Nucleus accumbens (tissue), 56 donors: ENCODE measurements around the gene HOXD9.

Experiments used
- DNase-seq, 56 donors: peaks; one replicate each; lab custom pipeline; 2025; lab: John Stamatoyannopoulos, UW

HOXD9 gene

DNA sequence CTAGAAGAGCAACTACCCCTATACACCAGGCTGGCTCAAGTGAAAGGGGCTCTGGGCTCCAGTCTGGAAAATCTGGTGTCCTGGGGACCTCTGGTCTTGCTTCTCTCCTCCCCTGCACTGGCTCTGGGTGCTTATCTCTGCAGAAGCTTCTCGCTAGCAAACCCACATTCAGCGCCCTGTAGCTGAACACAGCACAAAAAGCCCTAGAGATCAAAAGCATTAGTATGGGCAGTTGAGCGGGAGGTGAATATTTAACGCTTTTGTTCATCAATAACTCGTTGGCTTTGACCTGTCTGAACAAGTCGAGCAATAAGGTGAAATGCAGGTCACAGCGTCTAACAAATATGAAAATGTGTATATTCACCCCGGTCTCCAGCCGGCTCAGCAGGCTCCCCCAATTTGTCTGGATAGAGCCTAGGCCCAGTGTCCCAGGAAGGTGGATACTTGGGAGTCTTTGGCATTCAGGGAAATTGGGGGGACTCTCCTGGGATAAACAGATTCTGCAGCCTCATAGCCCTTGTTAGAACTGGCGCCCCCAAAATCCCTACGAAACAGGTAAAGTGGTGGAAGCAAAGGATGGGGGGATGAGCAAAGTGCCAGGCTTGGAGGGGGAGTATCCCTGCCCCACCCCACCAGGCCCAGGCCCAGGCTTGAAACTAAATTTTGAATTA lies 26.4 kb downstream of the HOXD9 start:
- no peak for DNase-seq

DNA sequence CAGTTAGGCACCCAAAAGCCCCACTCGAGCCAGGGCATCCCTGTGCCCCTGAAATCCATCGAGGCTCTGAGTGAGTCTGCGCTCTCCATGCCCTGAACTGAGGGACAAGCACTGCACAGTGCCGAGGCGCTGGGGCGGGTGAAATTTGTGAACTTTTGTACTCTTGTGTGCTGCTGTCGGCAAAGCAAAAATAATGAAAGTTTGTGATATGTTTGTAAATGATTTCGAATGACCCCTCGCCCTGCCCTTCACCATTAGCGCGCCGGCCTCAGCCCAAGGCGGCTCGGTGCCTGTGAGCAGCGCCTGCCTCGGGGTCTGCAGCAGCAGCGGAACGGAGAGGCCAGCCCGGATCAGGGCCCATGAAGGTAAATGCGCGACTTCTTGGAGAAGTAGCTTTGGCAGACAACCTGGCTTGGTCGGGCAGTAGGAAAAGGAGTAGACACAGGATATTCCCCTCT lies 27.0 kb downstream of the HOXD9 start:
- no peak for DNase-seq

DNA sequence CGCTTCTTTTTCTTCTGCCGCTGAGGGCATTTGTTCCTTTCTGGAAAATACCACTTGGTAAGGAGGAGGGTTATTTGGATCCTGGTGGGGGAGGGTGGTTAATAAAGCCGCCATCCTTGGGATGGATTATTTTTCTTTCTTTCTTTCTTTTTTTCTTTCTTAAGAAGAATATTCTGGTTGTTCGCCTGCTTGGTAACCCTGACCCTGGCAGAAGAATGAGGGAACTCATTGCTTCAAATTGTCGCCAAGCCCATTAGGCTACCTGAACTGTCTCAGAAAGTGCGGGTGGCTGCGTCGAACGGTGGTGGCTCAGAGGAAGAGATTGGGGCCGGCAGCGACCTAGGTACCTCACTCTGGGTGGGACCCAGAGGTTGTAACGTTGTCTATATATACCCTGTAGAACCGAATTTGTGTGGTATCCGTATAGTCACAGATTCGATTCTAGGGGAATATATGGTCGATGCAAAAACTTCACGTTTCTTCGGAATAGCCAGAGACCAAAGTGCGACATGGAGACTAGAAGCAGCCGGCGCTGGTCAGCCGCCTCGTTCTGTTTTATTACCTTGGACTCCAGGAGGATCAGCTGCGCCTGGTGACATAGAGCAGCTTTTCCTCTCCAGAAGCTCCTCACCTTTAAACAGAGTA lies 27.5 kb downstream of the HOXD9 start:
- no peak for DNase-seq

- DNase-seq = no peak
These were observed 28.3 kb downstream of the HOXD9 start for GRCh38 chr2:176150584-176151441.

GRCh38 chr2:176151442-176152287 lies 29.1 kb downstream of the HOXD9 start, which contains the start of gene HOXD4:
HOXD4 (plus strand) TSS chr2:176151550; CDS start chr2:176151634, 84 bp downstream.
- DNase-seq = no peak

- DNase-seq = no peak
These were observed 30.0 kb downstream of the HOXD9 start for GRCh38 chr2:176152350-176153181.

DNA sequence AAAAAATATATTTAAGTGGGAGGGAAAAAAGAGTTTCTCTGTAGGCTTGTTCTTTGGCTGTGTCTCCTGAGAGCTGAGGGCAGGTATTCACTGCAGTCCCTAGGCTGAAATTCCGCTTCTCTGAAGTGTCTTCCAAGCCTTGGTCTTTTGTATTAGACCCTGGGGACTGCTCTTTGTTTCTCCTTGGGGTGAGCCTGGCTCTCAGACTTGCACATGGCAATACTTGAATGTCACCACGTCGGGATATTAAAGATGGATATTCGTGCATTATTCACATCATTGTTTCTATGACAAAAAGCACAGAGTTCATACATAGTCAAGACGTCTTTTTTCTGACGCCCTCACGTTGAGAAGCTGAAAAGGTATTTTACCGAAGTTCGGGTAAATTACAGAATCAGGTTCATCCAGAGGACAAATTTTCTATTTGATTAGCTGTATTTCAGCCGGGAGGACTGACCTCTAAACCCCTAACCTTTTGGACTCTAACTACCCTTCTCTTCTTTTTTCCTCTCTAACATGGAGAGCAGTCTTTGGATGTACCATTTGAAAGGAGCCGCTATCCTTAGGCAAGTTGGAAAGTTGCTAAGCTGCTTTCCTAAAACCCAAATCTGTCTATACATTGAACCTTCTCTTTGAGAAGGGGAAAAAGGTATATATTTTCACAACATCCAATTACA lies 32.2 kb downstream of the HOXD9 start:
- no peak for DNase-seq

- no peak for DNase-seq
These were observed 33.0 kb downstream of the HOXD9 start for GRCh38 chr2:176155356-176156044.

DNA sequence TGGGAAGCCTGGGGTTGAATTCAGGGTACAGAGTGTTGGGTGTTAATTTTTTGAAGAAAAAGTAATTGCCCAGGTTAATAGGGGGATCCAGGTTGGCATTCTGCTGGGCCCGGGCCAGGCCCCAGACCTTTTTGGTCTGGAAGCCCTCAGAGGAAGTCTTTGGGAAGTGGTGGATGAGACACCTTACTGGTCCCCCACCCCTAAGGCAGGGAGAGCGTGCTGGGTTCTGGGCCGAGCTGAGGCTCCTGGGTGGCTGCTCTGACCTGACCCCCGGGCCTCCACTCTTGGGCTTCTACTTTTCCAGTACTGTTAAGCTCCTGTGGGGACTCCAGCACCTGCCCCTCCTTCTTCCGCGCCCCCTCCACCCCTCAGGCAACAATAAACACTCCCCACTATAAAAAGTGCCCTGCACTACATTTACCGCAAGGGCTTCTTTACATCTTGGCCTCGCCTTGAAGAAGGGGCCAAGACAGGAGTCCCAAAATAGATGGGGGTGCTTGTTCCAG lies 33.8 kb downstream of the HOXD9 start:
- no peak for DNase-seq

GRCh38 chr2:176156807-176157498 lies 34.4 kb downstream of the HOXD9 start, which contains the start of gene HOXD3:
HOXD3 (plus strand) TSS chr2:176157307; CDS start chr2:176169115, 11,808 bp downstream.
- DNase-seq = no peak

GRCh38 chr2:176157499-176158185 lies 35.1 kb downstream of the HOXD9 start:
- DNase-seq = no peak

- DNase-seq = no peak
These were observed 35.7 kb downstream of the HOXD9 start for GRCh38 chr2:176158186-176158591.

- DNase-seq = no peak
These were observed 36.5 kb downstream of the HOXD9 start for GRCh38 chr2:176158855-176159662.

- no peak for DNase-seq
These were observed 37.2 kb downstream of the HOXD9 start for GRCh38 chr2:176159663-176160250.

- DNase-seq = no peak
These were observed 37.9 kb downstream of the HOXD9 start for GRCh38 chr2:176160251-176160985.
